ENCODE measurements around the gene AP3S2.
"Not testable (repeated sequence)": the region's sequence is repeated elsewhere in the genome, so short reads cannot be mapped to it uniquely, and the experiment has no call there.

Gene AP3S2

GRCh38 chr15:89863918-89864317, 29.9 kb downstream of the AP3S2 start:
- DNase-seq = no peak

DNA sequence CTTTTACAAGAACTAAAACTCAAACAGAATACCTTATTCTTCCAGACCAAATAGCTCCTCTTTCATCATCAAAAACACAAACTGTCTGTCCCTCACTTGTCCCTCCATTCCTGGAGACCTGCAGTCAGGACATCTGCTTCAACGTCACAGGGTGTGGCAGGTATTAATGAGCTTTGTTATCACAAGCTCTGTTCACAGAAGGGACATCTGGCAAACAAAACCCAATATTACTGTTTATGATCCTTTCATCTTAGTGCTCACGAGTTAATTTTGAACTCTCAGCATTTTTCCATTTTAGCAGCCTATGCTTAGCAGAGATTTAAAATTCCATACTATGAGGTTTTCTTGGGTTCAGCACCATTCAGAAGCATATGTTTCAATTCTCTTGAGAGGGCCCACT, 32.9 kb downstream of the AP3S2 start:
- no peak for DNase-seq

DNA sequence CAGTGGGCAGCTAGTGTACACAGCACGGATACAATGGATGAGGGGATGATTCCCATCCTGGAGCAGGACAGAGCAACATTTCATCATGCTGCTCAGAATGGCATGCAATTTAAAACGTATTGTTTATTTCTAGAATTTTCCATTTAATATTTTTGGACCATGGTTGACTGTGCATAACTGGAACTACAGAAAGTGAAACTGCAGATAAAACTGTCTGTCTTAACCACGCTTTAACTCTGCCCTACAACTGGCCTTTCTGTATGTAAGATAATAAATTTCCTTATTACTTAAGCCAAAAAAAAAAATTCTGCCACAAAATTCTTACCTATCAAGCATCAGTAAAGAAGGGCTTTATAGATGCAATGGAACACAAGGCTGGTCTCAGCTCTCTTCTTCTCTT, 33.4 kb downstream of the AP3S2 start:
- no peak for DNase-seq

- no peak for DNase-seq
Measured at GRCh38 chr15:89858661-89859458, 34.9 kb downstream of the AP3S2 start.

DNA sequence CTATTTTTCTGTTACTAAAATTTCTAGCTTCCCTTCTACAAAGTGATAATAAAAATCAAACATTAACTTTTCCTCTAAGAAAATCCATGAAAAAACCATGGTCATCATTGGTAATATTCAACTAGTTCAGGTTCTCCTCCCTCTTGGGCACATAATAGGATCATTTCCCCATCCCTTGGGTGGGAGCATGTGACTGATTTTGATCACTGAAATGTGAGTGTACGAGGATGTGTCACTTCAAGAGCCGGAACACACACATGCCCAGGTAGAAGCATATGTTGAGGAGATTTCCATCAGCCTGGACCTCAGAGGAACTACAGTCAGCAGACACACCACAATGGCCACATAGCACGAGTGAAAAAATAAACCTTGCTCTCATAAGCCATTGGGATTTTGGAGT, 36.1 kb downstream of the AP3S2 start:
- DNase-seq = no peak

DNA sequence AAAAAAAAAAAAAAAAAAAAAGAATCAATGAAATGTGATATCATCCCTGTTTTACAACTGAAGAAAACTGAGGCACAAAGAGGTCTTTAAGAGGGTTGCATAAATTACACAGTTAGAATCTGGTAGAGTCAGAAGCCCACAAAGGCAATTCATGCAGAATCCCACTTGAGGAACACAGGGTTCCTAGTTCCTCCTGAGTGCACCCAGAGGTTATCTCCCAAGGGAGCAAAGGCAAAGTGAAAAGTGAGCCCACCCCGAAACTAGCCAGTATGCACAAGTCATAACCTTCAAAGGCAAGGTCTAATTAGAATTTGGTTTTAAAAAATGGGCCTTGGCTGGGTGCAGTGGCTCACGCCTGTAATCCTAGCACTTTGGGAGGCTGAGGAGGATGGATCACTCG, 37.8 kb downstream of the AP3S2 start:
- no peak for DNase-seq

- not testable (repeated sequence) for DNase-seq
Measured at GRCh38 chr15:89854863-89855262, 38.9 kb downstream of the AP3S2 start.

- DNase-seq = no peak
Measured at GRCh38 chr15:89852342-89852995, 41.3 kb downstream of the AP3S2 start.

- no peak for DNase-seq
Measured at GRCh38 chr15:89851673-89852341, 42.0 kb downstream of the AP3S2 start.

DNA sequence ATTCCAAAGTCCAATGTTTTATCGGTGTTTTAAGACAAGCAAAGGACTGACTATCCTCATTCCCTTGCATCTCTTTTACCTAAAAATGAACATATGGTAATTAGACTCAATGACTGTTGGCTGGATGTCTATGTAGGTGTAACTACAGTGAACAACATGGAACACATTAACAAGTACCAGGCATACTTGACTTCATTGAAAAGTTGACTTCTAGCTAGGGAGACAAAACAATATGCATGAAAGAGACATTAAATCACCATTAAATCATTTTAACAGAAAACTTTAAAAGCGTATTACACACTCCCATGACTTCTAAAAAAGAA, 44.9 kb downstream of the AP3S2 start:
- no peak for DNase-seq

GRCh38 chr15:89847101-89847500, 46.7 kb downstream of the AP3S2 start:
- DNase-seq = no peak

DNA sequence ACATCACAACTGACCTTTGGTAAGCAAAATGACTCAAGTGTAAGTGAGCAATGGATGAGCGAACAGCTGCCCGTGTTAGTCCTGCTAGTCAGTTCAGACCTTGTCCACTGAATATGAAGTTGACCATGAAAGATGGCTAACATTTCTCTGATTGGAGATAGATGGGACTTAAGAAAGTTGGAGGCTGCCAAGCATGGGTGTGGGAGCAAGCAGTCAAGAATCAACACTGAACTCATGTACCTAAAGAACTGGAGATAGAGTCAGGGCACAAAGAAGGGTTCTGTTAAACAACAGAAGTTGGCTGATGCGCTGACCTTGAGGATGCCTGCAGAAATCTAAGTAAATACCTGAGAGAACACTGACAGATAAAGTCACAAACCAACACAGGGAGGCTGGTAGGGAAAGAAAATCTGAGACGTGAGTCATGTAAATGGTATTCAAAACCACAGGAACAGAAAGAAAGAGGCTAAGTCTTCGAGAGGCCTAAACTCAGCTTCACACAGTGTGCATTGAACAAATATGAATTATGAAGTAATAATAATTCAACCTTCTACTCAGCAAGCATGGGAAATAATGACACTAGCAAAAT, 48.4 kb downstream of the AP3S2 start:
- DNase-seq = no peak

DNA sequence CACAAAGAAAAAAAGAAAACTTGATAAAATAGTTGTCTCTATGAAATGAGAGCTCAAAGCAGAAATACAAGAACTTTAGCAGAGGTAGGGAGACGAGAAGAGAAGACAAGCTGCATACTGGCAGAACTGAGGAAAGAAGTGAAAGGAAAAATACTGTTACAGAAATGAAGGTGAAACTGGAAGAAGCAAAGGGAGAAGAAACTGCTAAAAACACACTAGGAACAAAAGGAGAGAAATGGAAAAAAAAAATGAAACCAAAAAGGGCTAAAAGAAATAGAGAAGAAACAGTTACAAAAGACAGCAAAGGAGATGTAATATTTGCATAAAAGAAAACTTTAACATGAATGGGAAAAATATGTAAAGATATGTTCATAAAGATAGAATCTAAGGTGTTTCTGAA, 51.8 kb downstream of the AP3S2 start:
- no peak for DNase-seq

- DNase-seq = no peak
Measured at GRCh38 chr15:89841306-89841705, 52.5 kb downstream of the AP3S2 start.

DNA sequence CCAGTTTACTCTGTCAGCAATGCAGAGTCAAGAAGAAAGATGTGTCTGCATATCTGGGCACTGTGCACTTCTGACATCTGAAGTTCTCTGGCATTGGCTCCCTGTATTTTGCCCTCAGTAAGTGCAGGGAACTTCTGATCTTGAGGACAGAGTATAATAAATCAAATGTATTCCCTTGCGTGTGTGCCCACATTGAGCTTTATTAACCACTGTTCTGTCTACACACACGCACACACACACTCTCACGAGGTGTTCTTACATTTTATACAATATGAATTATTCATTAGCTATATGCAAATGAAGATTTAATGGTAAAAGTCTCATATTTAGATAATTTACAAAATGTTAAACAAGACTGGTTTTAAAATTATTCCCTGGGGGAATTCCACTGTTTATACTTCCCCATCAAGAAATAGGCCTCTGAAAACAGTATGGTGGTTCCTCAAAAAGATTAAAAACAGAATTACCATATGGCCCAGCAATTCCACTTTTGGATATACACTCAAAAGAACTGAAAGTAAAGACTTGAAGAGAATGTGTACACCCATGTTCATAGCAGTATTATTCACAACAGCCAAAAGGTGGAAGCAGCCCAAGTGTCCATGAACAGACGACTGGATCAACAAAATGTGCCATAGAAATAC, 54.5 kb downstream of the AP3S2 start:
- DNase-seq = no peak

- no peak for DNase-seq
Measured at GRCh38 chr15:89837830-89838178, 56.0 kb downstream of the AP3S2 start.

GRCh38 chr15:89837134-89837829, 56.5 kb downstream of the AP3S2 start:
- DNase-seq = no peak

- DNase-seq = no peak
Measured at GRCh38 chr15:89836267-89837133, 57.3 kb downstream of the AP3S2 start.

DNA sequence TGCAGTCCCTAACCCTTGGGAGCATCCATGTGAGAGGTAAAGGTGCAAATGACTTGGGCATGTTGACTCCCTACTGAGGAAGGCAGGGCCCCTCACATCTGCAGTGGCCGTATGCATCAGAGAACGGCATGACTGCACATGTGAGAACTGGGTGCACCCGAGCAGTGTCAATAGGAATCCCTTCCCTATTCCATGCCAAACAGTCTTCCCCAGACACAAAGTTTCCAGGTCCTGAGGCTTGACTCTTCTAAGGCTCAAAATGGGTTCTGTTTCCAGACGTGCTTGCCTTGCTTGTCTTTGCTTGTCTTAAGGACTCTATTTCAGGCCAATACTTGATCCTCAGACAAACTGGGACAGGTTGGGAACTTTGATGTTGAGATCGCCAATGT, 58.6 kb downstream of the AP3S2 start:
- no peak for DNase-seq

GRCh38 chr15:89834465-89835175, 59.2 kb downstream of the AP3S2 start:
- DNase-seq = not testable (repeated sequence)

DNA sequence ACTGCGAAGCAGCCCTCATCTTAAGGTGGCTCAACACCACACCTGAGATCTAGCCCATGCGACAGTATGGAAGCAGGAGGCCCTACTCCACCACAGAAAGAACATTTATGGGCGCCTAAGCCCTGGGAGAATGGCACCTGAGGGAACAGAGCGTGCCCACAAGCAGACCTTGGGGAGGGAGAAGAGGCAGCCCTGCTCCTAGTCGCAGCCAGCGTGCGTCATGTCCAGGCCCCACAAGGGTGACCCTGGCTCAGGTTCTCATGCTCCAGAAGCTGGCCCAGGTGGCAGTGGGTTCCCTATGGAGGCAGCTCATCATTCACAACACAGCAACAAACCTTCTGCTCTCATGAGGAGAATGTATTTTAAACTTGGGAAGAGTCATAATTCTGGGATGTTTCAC, 59.8 kb downstream of the AP3S2 start:
- DNase-seq = no peak

All from stimulated activated CD8-positive, alpha-beta memory T cell treated with anti-CD3 and anti-CD28 coated beads, Interleukin-4, amount 100 ng/mL, for 48 hours (primary cell).